ENCODE results near the gene GPATCH1.

DNA sequence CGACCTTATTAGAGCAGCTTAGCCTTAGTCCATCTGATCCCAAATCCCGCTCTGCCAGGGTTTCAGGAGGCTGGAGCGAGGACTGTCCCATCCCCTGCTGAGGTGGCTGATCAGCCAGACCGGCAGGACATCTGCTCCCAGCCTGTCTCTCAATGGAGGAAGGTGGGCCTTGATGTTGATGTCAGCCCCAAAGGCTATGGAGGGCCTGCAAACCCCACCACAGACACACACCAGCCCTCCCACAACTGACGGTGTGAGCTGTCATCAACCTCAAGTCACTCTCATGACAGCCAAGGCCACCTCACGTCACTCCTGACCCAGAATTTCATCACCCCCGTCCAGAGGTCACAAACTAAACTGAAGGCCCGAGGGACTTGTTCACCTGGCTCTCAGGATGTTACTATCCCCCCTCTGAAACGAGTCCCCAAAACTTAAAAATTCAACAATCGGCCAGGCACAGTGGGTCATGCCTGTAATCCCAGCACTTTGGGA is 41.8 kb upstream of the GPATCH1 start:
- no peak for TF ChIP-seq POLR2A (IDR thresholded peaks at IDR 0.05; ENCODE audit: low read depth)
- TF ChIP-seq POLR2AphosphoS5 (IDR thresholded peaks at IDR 0.05) = no peak
